SK-N-SH (cell line): Measurements from ENCODE around the gene COBL. TPM values are rescaled to one million over a fixed set of nuclear protein-coding genes. Genes with fewer than 3 reads are reported as not detected.

Experiments used
- CTCF ChIA-PET: fragments of 300-600, 350-600 bp; formaldehyde crosslinking; extraction: SDS; loops from one replicate; lab custom pipeline; 2021; lab: Yijun Ruan, JAX
- POLR2A ChIA-PET: fragments of 350-600 bp; sonication (Branson Sonifier 250); formaldehyde crosslinking; extraction: SDS; loops from one replicate; lab custom pipeline; 2020; ENCODE audit warnings: antibody characterized with exemption, inconsistent platforms; lab: Yijun Ruan, JAX
- DNase-seq: peaks from one replicate; pipeline ENCODE4 v3.0.0; 2012
- H2AFZ ChIP-seq: fragments of 200-600 bp; sonication (generic); 2 replicates; pipeline ENCODE4 v1.8.1; 2016; ENCODE audit warnings: antibody characterized with exemption, mild to moderate bottlenecking, low read depth
- H3F3A ChIP-seq: fragments of 200-600 bp; sonication (generic); replicated peaks from 2 replicates; pipeline ENCODE3; 2016; ENCODE audit warnings: antibody characterized with exemption, mild to moderate bottlenecking; ENCODE audit not compliant: insufficient read depth
- H3K27ac ChIP-seq, 2 experiments: fragments of 200-500 bp in 1 of 2; fragments of 200-600 bp in 1 of 2; sonication (Bioruptor generic) in 1 of 2; sonication (generic), shearing (Covaris generic) in 1 of 2; 2 replicates each; pipeline versions ENCODE4 v1.5.1 to v1.6.1; 2014 to 2016; ENCODE audit warnings: low read depth in 2 of 2, inconsistent platforms in 1 of 2, low read length in 1 of 2, mild to moderate bottlenecking in 1 of 2, mixed read lengths in 1 of 2
- H3K27me3 ChIP-seq: fragments of 200-600 bp; sonication (generic), shearing (Covaris generic); 2 replicates; pipeline ENCODE4 v1.6.1; 2016; ENCODE audit warnings: mixed run types; ENCODE audit not compliant: insufficient read depth
- H3K36me3 ChIP-seq, 2 experiments: fragments of 200-500 bp in 1 of 2; fragments of 200-600 bp in 1 of 2; sonication (Bioruptor generic) in 1 of 2; sonication (generic) in 1 of 2; replicated peaks in 1 of 2; 2 replicates each; pipeline versions ENCODE3 to v1.5.1; 2014 to 2016; ENCODE audit warnings: low read length in 1 of 2, mild to moderate bottlenecking in 1 of 2; ENCODE audit not compliant: insufficient read depth in 2 of 2, control insufficient read depth in 1 of 2
- H3K4me1 ChIP-seq, 2 experiments: fragments of 200-500 bp in 1 of 2; fragments of 200-600 bp in 1 of 2; sonication (Bioruptor generic) in 1 of 2; sonication (generic), shearing (Covaris generic) in 1 of 2; 2 replicates each; pipeline versions ENCODE4 v1.5.1 to v1.6.1; 2014 to 2016; ENCODE audit warnings: low read depth in 1 of 2, low read length in 1 of 2, mixed run types in 1 of 2; ENCODE audit not compliant: insufficient read depth in 2 of 2, control insufficient read depth in 1 of 2
- H3K4me2 ChIP-seq: fragments of 200-600 bp; sonication (generic), shearing (Covaris generic); 2 replicates; pipeline ENCODE4 v1.6.1; 2017; ENCODE audit warnings: mixed run types
- H3K4me3 ChIP-seq, 2 experiments: fragments of 200-500 bp in 1 of 2; fragments of 200-600 bp in 1 of 2; sonication (Bioruptor generic) in 1 of 2; sonication (generic), shearing (Covaris generic) in 1 of 2; 2 replicates each; pipeline versions ENCODE4 v1.5.1 to v1.8.1; 2014 to 2016; ENCODE audit warnings: low read depth in 2 of 2, inconsistent platforms in 1 of 2, low read length in 1 of 2, mild to moderate bottlenecking in 1 of 2, mixed read lengths in 1 of 2, moderate library complexity in 1 of 2
- H3K79me2 ChIP-seq: fragments of 200-600 bp; sonication (generic); 2 replicates; pipeline ENCODE4 v1.8.1; 2017; ENCODE audit warnings: mild to moderate bottlenecking; ENCODE audit not compliant: insufficient read depth
- H3K9ac ChIP-seq: fragments of 200-600 bp; sonication (generic); 2 replicates; pipeline ENCODE4 v1.6.1; 2017; ENCODE audit warnings: mixed run types
- H3K9me2 ChIP-seq: fragments of 200-600 bp; sonication (generic); 2 replicates; pipeline ENCODE4 v1.6.1; 2017; ENCODE audit warnings: mixed run types
- H3K9me3 ChIP-seq: fragments of 200-600 bp; sonication (generic); 2 replicates; pipeline ENCODE4 v1.6.1; 2017; ENCODE audit warnings: mixed run types, mild to moderate bottlenecking, moderate library complexity
- H4K20me1 ChIP-seq: fragments of 200-600 bp; sonication (generic); 2 replicates; pipeline ENCODE4 v1.6.1; 2017; ENCODE audit warnings: mild to moderate bottlenecking, mixed run types; ENCODE audit not compliant: insufficient read depth
- CTCF ChIP-seq: fragments of 200-600 bp; sonication (generic); IDR thresholded peaks from 2 replicates; pipeline ENCODE4 v1.6.1; 2017; ENCODE audit warnings: antibody characterized with exemption, mild to moderate bottlenecking, moderate library complexity
- ELF1 ChIP-seq: IDR thresholded peaks from 2 replicates; pipeline ENCODE4 v1.4.0; 2012
- FOSL2 ChIP-seq: IDR thresholded peaks from 2 replicates; pipeline ENCODE4 v1.4.0; 2012; ENCODE audit warnings: low read depth, mild to moderate bottlenecking, moderate library complexity, borderline replicate concordance
- FOXM1 ChIP-seq: IDR thresholded peaks from 2 replicates; pipeline ENCODE4 v1.4.0; 2012; ENCODE audit warnings: low read depth, mild to moderate bottlenecking
- GATA2 ChIP-seq: sonication (generic); formaldehyde crosslinking; IDR thresholded peaks from 2 replicates; pipeline ENCODE4 v1.5.0; 2020; ENCODE audit warnings: mild to moderate bottlenecking, missing genetic modification reagents
- MEF2A ChIP-seq: IDR thresholded peaks from 2 replicates; pipeline ENCODE4 v1.4.0; 2012; ENCODE audit warnings: low read depth, borderline replicate concordance
- MXI1 ChIP-seq: IDR thresholded peaks from 2 replicates; pipeline ENCODE4 v1.6.1; 2012; ENCODE audit warnings: mild to moderate bottlenecking, low read depth, low read length, improper control_type of control experiment
- NFIC ChIP-seq: IDR thresholded peaks from 2 replicates; pipeline ENCODE4 v1.4.0; 2012; ENCODE audit warnings: borderline replicate concordance
- NRF1 ChIP-seq: IDR thresholded peaks from 2 replicates; pipeline ENCODE4 v1.6.1; 2012; ENCODE audit warnings: low read depth, mild to moderate bottlenecking, low read length
- PBX3 ChIP-seq: IDR thresholded peaks from 2 replicates; pipeline ENCODE4; 2012
- POLR2AphosphoS5 ChIP-seq: IDR thresholded peaks from 2 replicates; pipeline ENCODE4 v1.6.1; 2012; ENCODE audit warnings: low read depth, low read length
- RAD21 ChIP-seq: IDR thresholded peaks from 2 replicates; pipeline ENCODE4 v1.6.1; 2012; ENCODE audit warnings: mild to moderate bottlenecking, low read length
- REST ChIP-seq: IDR thresholded peaks from 2 replicates; pipeline ENCODE4 v1.6.1; 2012; ENCODE audit warnings: mild to moderate bottlenecking, low read depth, low read length, moderate library complexity
- RFX5 ChIP-seq: IDR thresholded peaks from 2 replicates; pipeline ENCODE4 v1.6.1; 2012; ENCODE audit warnings: mild to moderate bottlenecking, improper control_type of control experiment, low read length
- TEAD4 ChIP-seq: IDR thresholded peaks from 2 replicates; pipeline ENCODE4 v1.4.0; 2012; ENCODE audit warnings: mild to moderate bottlenecking, borderline replicate concordance; ENCODE audit not compliant: insufficient read depth
- USF1 ChIP-seq: IDR thresholded peaks from 2 replicates; pipeline ENCODE4 v1.4.0; 2012; ENCODE audit warnings: low read depth, borderline replicate concordance
- USF2 ChIP-seq: fragments of 150-350 bp; IDR thresholded peaks from 2 replicates; pipeline ENCODE4 v1.6.1; 2017; ENCODE audit warnings: antibody characterized with exemption, low read length, low read depth, borderline replicate concordance
- YY1 ChIP-seq: IDR thresholded peaks from 2 replicates; pipeline ENCODE4 v1.4.0; 2012; ENCODE audit warnings: low read depth, mild to moderate bottlenecking
- ZBTB33 ChIP-seq: IDR thresholded peaks from 2 replicates; pipeline ENCODE4 v1.4.0; 2012; ENCODE audit warnings: low read depth, borderline replicate concordance
- WGBS: methylation state at CpG from one replicate; pipeline ENCODE4 v1.1.6; 2017; ENCODE audit warnings: low lambda C conversion rate; 5-methylcytosine and 5-hydroxymethylcytosine counted together
- polyA plus RNA-seq, 3 experiments: library from polyadenylated mRNA; depleted of rRNA; stranded (reverse); fragments of >200 nt; gene quantifications; 2 replicates each; pipeline ENCODE4 v1.2.3, GENCODE V29; 2012

COBL gene
- polyA plus RNA-seq, 1 of the 3 experiments (the other 2 are of a cell fraction) = under 0.01 TPM

- no peaks in the 10 kb centered on the region for H3K9me2 ChIP-seq
- 16% methylated on average over 4 of the region's 4 CpGs for WGBS
- no peaks in the 10 kb centered on the region for H3F3A ChIP-seq
- H3K9me3 ChIP-seq = no peaks in the 10 kb centered on the region
- H3K79me2 ChIP-seq = no peaks in the 10 kb centered on the region
- TF ChIP-seq REST (no peak), MEF2A (no peak), MXI1 (no peak), CTCF (no peak), ELF1 (no peak), ZBTB33 (no peak), NRF1 (no peak), PBX3 (no peak), POLR2AphosphoS5 (no peak), FOXM1 (no peak), USF1 (no peak), TEAD4 (no peak), RAD21 (no peak), GATA2 (CRISPR knock-in tag) (no peak), FOSL2 (no peak), YY1 (no peak), NFIC (no peak), RFX5 (no peak), USF2 (no peak)
- H3K36me3 ChIP-seq = no peaks in the 10 kb centered on the region
- no peak overlapping the region for H3K4me3 ChIP-seq
- no peak overlapping the region for H3K9ac ChIP-seq
- H2AFZ ChIP-seq = no peak overlapping the region
- DNase-seq = no peak
- CTCF ChIA-PET = no interaction called here
- H3K4me1 ChIP-seq = no peaks in the 10 kb centered on the region
- H3K4me2 ChIP-seq = no peak overlapping the region
- POLR2A ChIA-PET = no interaction called here
- H3K27me3 ChIP-seq = peaks cover 82% of the 10 kb centered on the region
- H3K27ac ChIP-seq = no peak overlapping the region
- H4K20me1 ChIP-seq = no peaks in the 10 kb centered on the region
Measured at GRCh38 chr7:50976064-50976463, 340.5 kb downstream of the COBL start.
